ENCODE results near the gene ENPP4.
"Not testable (repeated sequence)": the region's sequence is repeated elsewhere in the genome, so short reads cannot be mapped to it uniquely, and the experiment has no call there.

Gene ENPP4

DNA sequence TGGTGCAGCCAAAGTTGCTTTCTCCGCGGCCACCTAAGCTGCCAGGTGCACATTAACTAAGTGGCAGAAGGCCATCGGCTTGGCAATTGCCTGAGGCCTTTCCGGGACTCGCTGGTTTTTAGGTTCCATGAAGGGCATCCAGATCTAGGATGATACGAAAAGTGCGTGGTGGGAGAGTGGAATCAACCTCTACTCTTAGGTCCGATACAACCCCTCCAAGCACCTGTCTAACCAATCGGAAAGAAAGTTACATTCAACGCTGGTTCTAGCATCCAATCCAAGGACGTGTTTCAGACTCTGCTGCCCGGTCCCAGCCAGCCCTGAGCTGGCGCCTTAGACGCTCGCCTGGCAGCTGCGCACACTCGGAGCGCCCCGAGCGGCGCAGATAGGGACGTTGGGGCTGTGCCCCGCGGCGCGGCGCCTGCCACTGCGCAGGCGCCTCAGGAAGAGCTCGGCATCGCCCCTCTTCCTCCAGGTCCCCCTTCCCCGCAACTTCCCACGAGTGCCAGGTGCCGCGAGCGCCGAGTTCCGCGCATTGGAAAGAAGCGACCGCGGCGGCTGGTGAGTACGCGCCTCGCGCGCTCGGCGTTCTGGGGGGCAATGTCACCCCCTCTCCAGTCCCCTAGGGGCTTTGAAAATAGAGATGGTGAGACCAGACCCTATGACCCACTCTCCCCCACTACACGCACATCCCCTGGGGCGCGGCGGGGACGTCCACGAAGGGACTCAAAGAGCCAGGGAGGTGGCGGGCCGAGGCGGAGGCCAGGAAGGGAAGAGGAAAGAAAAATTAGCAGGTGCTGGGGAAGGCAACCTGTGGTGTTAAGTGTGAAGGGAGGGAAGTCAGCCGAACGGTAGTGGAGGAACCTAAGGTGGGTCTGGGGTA is at the start of gene ENPP4:
ENPP4 (plus strand) TSS at position 361 of the 883 bp plus-strand sequence. CDS start 9,595 bp downstream, outside the sequence.
- DNase-seq (ENCODE audit: low read depth), result peak; percentile 76

DNA sequence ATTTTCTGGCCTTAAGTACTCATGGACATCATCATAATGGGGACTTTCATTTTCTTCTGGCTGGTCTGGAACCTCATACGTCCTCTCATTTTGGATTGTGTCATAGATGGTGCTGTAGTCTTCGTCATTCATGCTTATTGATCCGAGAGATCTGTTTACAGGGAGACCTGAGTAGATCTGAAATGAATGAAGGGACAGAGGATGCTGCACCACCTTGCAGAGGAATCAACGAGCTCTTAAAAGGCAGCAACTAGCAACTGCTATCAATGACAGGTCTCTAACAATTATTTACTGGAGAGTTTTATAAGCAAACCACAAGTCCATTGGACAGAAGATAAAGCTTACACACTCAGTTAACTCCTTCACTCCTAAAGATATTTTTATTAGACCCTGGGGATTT is 49.7 kb upstream of the ENPP4 start:
- no peak for DNase-seq (ENCODE audit: low read depth)

DNA sequence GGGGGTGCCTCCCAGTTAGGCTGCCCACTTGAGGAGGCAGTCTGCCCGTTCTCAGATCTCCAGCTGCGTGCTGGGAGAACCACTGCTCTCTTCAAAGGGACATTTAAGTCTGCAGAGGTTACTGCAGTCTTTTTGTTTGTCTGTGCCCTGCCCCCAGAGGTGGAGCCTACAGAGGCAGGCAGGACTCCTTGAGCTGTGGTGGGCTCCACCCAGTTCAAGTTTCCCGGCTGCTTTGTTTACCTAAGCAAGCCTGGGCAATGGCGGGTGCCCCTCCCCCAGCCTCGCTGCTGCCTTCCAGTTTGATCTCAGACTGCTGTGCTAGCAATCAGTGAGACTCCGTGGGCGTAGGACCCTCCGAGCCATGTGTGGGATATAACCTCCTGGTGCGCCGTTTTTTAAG is 44.1 kb upstream of the ENPP4 start:
- not testable (repeated sequence) for DNase-seq (ENCODE audit: low read depth)

DNA sequence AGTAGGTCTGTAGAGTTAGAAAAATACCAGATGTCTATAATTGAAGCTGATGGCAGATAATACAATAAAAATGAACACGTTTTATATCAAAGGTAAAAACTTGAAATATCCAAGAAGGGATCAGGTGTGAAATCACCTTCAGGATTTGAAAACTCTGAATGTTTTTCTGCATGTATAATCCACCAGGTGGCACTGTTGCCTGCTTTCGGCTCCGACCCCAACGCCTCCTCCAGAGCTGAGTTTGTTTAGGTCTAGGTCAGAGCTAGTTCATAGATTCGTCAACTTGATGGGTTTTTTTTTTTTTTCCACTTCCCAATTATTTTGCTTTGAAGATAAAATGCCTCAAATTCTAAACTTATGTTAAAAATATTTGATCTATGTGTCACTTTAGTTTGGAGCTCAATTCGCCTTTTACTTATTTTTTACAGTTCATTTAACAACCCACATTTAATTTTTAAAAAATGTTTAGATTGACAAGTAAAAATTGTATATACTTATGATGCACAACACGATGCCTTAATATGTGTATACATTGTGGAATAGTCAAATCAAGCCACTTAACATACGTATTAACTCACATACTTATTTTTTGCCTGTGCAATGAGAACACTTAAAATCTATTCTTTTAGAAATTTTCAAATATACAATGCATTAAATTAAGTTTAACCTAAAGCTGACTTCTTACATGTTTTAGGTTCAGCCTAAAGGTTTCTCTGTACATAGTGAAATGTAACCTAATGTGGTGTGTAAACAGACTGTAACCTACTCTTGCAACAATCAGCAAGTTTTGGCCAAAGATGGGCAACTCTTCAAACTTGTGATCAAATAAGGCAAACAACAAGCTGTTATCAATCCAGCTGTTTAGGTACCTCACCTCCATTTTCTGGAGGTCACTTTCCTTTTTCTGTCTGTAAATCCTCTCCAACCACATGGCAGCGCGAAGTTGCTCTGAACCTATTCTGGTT is 39.4 kb upstream of the ENPP4 start:
- peak; percentile 22 for DNase-seq (ENCODE audit: low read depth)

DNA sequence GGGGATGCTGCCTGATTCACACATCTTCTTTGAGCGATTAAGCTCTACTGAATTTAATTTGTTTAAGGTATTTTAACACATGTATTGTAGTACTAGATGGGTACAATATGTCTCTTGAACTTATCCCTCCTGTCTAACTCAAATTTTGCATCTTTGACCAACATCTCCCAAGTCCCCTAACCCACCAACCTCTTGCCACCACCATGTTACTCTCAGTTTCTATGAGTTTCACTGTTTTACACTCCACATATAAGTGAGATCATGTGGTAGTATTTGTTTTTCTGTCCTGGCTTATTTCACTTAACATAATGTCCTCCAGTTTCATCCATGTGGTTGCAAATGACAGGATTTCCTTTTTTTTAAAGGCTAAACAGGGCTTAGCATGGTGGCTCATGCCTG is 38.7 kb upstream of the ENPP4 start:
- no peak for DNase-seq (ENCODE audit: low read depth)

DNA sequence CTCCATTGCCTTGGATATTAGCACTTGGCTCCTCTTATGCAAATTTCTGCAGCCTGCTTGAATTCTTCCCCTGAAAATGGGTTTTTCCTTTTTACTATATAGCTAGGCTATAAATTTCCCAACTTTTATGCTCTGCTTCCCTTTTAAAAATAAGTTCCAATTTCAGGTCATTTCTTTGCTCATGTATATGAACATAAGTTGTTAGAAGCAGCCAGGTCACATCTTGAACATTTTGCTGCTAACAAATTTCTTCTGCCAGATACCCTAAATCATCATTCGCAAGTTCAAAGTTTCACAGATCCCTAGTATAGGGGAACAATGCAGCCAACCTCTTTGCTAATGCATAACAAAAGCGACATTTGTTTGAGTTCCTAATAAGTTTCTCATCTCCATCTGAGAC is 34.5 kb upstream of the ENPP4 start:
- DNase-seq (ENCODE audit: low read depth), result no peak

DNA sequence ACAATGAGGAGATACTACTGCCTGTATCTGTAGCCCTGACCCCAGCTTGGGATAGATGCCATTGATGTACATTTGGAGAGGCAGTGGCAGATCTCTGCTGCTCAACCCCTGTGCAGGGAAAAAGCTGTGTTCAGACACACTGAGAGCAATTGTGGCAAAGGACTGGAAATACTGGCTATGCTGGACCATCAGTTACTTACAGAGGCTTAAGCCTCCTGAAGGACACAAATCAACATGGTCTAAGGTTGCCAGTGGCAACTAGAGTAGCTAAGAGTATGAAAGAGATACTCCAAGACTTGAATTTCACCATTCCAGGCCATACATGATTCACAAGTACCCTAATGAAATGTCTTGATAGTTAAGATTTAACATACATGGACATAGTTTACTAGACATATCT is 32.4 kb upstream of the ENPP4 start:
- no peak for DNase-seq (ENCODE audit: low read depth)

GRCh38 chr6:46098678-46099077 is 31.1 kb upstream of the ENPP4 start:
- no peak for DNase-seq (ENCODE audit: low read depth)

DNA sequence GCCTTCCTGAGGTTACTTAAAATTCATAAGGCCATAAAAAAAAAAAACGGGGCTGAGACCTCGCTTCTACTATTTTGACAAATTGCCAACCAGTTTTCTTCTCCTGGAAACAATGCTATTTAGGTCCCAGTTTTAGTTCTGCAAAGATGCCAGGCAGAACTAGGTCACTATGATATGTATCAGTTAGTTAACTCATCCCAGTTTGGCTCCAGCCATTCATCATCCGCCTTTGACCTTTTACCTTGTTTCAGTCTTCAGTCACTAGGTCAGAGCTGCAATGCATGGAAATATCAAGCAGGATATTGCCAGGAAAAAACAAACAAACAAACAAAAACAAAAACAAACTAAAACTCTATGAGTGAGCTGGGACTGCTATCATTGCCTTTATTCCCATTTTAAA is 29.8 kb upstream of the ENPP4 start:
- no peak for DNase-seq (ENCODE audit: low read depth)

DNA sequence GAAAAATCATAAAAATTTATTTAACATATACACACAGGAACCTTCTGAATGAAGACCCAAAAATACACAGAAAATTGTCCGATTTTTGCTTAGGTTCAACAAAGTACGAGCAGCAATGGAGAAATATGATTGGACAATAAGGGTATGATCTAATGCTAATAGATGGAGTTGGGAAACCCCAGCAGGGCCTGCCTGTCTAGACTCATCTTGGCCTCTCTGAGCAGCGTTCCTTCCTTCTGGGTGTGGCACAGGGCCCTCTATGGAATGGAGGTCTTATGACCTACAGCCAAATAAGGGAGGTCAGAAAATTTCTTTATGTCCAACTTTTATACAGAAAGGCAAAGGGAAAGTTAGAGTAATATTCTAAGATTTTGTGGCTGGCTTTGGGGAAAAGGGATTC is 27.7 kb upstream of the ENPP4 start:
- DNase-seq (ENCODE audit: low read depth), result no peak

DNA sequence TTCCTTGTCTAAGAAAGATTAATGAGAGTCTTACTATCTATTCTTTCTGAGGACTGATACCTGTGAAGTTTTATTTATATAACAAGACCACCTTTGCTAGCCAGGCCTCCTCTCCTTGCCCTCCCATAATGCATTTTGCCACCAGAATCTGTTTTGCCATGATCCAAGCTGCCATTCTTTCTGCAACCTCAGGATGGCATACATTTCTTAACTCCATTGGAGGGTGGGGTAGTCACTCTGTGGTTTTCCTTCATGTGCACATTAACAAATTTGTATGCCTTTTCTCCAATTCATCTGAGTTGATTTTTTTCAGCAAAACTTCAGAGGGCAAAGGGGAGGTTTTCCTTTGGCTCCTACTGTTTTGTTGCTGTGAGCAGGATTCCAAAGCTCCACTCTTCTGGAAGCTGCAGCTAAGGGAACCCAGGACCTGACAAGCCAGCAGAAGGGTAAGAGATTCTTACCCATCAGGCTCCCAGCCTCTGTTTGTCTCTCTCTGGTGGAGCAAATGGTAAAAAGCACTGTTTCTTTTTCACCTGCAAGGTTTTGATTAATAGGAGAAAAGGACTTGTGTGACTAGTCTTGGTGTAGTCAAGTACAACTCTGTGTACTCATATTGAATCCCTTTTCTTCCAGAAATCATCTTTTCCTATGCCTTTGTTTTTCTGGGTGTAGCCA is 26.2 kb upstream of the ENPP4 start:
- DNase-seq (ENCODE audit: low read depth), result no peak

- no peak for DNase-seq (ENCODE audit: low read depth)
These were observed 25.6 kb upstream of the ENPP4 start for GRCh38 chr6:46104209-46104608.

GRCh38 chr6:46105568-46105967 is 24.2 kb upstream of the ENPP4 start:
- DNase-seq (ENCODE audit: low read depth), result no peak

- DNase-seq (ENCODE audit: low read depth), result no peak
These were observed 16.4 kb upstream of the ENPP4 start for GRCh38 chr6:46113370-46113769.

- no peak for DNase-seq (ENCODE audit: low read depth)
These were observed 14.2 kb upstream of the ENPP4 start for GRCh38 chr6:46115634-46116033.

DNA sequence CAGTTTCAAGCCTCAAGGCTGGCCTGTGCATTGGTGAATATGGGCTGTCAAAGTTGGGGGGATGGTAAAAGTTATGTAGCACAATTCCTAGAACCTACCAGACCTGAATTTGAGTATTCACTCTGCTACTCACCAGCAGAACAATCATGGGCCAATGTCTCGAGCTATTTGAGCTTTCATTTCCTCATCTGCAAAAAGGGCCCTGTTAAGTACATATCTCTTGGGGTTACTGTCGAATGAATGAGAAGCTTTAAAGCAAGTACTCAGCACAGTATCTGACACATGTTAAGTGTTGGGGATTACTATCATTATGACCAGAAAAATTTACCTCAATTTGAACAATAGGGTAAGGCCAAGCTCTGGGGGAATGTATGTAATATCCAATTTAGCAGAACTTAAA is 13.5 kb upstream of the ENPP4 start:
- DNase-seq (ENCODE audit: low read depth), result no peak

- no peak for DNase-seq (ENCODE audit: low read depth)
These were observed 11.6 kb upstream of the ENPP4 start for GRCh38 chr6:46118157-46118556.

DNA sequence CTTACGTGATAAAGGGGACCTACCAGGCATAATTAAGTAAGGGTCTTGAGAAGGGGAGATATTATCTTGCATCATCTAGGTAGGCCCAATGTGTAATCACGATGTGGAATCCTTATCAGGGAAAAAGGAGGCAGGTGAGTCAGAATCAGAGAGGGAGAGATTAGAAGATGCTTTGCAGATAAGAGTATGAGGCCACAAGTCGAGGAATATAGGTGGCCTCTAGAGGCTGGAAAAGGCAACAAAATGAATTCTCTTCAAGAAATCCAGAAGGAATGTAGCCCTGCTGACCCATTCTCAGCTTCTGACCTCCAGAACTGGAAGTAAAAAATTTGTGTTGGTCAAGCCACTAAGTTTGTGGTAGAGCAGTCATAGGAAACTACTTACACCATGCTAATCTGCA is 11.0 kb upstream of the ENPP4 start:
- DNase-seq (ENCODE audit: low read depth), result no peak

- DNase-seq (ENCODE audit: low read depth), result not testable (repeated sequence)
These were observed 10.1 kb upstream of the ENPP4 start for GRCh38 chr6:46119679-46120078.

GRCh38 chr6:46128476-46128875 is 1.3 kb upstream of the ENPP4 start:
- no peak for DNase-seq (ENCODE audit: low read depth)

DNA sequence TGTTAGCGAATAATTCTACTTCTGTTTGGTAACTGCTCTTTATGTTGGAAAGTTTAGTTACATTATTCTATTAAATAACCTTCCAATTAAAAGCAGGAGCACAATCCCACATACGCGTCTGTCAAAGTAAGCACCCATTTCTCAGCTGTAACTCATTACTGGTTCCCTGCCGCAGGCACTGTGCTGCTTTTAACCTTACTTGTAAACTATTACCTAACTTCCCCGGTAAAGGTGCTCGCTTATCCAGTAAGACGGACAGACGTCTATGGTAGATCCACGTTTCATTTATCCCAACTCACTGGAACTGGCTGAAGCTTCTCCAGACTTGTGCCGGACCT is 529 bp upstream of the ENPP4 start:
- no peak for DNase-seq (ENCODE audit: low read depth)

DNA sequence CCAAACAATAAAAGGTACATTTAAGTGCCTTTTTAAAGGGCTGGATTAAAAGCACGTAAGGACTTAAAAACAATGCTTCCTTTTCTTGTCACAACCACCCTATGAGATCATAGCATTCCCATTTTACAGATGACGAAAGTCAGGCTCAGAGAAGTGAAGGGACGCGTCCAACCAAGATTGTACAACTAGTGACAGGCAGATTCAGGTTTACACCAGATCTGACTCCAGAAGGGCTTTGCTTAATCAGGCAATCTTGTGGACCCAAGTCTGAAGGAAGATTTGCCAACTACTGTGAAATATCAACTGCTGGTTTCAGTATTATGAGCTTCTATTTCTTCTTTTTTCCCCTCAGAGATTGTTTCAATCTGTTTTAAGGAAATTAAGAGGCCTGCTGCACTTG is 877 bp downstream of the ENPP4 start:
- no peak for DNase-seq (ENCODE audit: low read depth)
